22Rv1 (cell line): ENCODE data around the gene MTOR.

ENCODE experiments used
- ZFX ChIP-seq: fragments of 450-650 bp; IDR thresholded peaks from 2 replicates; pipeline ENCODE4 v1.6.1; 2017; ENCODE audit warnings: antibody characterized with exemption, borderline replicate concordance
- TF ChIP-seq, protein P1 (sequence below): fragments of 450-650 bp; IDR thresholded peaks from 2 replicates; pipeline ENCODE4 v1.5.1; 2017; ENCODE audit warnings: mild to moderate bottlenecking

DNA sequence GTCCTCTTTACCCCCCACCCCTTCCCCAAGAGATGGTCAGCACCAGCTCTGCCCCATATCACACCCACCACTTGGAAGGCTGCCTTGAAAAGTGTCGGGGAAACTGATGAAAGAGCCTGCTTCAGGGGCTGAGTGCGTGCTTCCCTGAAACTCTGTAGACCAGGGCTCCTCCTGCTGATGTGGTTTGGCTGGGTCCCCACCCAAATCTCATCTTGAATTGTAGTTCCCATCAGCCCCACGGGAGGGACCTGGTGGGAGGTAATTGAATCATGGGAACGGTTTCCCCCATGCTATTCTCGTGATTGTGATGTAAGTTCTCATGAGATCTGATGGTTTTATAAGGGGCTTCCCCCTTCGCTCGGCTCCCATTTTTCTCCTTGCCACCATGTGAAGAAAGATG lies 47.0 kb upstream of the MTOR start:
- TF ChIP-seq, protein P1, sequence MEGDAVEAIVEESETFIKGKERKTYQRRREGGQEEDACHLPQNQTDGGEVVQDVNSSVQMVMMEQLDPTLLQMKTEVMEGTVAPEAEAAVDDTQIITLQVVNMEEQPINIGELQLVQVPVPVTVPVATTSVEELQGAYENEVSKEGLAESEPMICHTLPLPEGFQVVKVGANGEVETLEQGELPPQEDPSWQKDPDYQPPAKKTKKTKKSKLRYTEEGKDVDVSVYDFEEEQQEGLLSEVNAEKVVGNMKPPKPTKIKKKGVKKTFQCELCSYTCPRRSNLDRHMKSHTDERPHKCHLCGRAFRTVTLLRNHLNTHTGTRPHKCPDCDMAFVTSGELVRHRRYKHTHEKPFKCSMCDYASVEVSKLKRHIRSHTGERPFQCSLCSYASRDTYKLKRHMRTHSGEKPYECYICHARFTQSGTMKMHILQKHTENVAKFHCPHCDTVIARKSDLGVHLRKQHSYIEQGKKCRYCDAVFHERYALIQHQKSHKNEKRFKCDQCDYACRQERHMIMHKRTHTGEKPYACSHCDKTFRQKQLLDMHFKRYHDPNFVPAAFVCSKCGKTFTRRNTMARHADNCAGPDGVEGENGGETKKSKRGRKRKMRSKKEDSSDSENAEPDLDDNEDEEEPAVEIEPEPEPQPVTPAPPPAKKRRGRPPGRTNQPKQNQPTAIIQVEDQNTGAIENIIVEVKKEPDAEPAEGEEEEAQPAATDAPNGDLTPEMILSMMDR: no peak
- TF ChIP-seq ZFX: no peak
